Measurements from ENCODE around the gene TPSAB1. TPM values are rescaled to one million over a fixed set of nuclear protein-coding genes. Genes with fewer than 3 reads are reported as not detected.

TPSAB1 gene
- total RNA-seq, 6 donors from 2014 or later: 6.4 to 207 (median 99.8) TPM

DNA sequence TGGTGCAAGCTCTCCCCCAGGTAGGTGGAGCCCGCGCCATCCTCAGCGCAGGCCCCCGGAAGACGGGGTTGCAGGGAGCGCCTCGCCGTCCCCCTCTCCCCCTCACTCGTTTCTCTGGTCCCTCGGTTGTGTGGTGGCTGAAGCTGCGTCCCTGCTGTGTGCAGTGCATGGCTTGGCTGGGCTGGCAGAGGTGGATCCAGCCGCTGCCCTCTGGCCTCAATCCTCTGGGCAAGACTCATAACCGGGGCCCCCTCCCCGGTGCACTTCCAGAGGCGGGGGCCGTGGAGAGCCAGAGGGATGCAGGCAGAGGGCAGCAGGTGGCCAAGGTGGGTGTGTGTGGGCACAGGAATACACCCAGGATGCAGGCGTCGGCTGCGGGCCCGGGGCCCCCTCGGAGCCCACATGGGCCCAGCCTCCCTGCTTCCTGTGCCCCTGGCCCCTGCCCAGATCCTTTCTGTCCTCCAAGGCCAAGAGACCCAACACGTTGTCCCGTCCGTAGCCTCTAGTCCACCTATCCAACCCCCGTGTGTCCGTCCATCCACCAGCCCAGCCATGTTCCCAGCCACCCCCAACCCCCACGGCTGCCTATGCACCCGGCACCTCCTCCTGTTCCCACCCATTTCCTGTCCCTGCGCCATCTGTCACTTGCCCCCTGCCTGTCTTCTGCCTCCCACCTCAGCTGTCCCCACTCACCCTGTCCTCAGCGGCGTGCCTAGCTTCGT is 24.8 kb upstream of the TPSAB1 start:
- Histone ChIP-seq H3K9me3 (no peaks in the 10 kb centered on the region), H3K27ac (no peak overlapping the region), H3K36me3 (no peaks in the 10 kb centered on the region), H3K4me3 (no peak overlapping the region), H3K27me3 (no peaks in the 10 kb centered on the region), H3K4me1 (no peaks in the 10 kb centered on the region)
- ATAC-seq (ENCODE audit: low FRiP score in 2 of 2) (no peak), DNase-seq (peak in 1 of 2 donors; percentile 81)
- WGBS, 2 donors: 67 to 70% methylated on average over 19 to 32 of the region's 32 CpGs
- TF ChIP-seq POLR2AphosphoS5 (IDR thresholded peaks at IDR 0.05) (no peak), POLR2A (IDR thresholded peaks at IDR 0.05) (no peak), EP300 (IDR thresholded peaks at IDR 0.05) (no peak)
- TF ChIP-seq, protein P1, sequence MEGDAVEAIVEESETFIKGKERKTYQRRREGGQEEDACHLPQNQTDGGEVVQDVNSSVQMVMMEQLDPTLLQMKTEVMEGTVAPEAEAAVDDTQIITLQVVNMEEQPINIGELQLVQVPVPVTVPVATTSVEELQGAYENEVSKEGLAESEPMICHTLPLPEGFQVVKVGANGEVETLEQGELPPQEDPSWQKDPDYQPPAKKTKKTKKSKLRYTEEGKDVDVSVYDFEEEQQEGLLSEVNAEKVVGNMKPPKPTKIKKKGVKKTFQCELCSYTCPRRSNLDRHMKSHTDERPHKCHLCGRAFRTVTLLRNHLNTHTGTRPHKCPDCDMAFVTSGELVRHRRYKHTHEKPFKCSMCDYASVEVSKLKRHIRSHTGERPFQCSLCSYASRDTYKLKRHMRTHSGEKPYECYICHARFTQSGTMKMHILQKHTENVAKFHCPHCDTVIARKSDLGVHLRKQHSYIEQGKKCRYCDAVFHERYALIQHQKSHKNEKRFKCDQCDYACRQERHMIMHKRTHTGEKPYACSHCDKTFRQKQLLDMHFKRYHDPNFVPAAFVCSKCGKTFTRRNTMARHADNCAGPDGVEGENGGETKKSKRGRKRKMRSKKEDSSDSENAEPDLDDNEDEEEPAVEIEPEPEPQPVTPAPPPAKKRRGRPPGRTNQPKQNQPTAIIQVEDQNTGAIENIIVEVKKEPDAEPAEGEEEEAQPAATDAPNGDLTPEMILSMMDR (IDR thresholded peaks at IDR 0.05): no peak

DNA sequence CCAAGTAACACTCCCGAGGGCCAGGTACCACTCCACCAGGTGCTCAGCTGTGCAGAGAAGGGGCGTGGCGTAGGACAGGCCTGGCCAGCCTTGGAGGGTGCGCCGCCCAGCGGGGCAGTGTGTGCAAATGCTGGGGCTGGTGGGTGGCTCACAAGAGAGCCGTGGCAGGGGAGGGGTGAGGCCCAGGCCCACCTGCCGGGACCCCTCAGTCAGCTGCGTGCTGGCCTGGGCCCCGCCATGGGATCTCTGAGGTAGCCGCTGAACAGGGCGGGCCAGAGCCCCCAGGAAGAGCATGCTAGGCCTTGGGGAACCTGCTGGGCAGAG is 24.2 kb upstream of the TPSAB1 start:
- ATAC-seq (ENCODE audit: low FRiP score in 2 of 2) (no peak), DNase-seq (peak in 1 of 2 donors; percentile 77)
- Histone ChIP-seq H3K36me3 (no peaks in the 10 kb centered on the region), H3K4me3 (no peak overlapping the region), H3K27ac (no peak overlapping the region), H3K9me3 (no peaks in the 10 kb centered on the region), H3K4me1 (no peaks in the 10 kb centered on the region), H3K27me3 (no peaks in the 10 kb centered on the region)
- no peak for TF ChIP-seq POLR2A (IDR thresholded peaks at IDR 0.05)
- TF ChIP-seq EP300 (IDR thresholded peaks at IDR 0.05): no peak
- TF ChIP-seq, protein P1 (IDR thresholded peaks at IDR 0.05): no peak
- WGBS, 2 donors: 81 to 85% methylated on average over 3 to 12 of the region's 12 CpGs

DNA sequence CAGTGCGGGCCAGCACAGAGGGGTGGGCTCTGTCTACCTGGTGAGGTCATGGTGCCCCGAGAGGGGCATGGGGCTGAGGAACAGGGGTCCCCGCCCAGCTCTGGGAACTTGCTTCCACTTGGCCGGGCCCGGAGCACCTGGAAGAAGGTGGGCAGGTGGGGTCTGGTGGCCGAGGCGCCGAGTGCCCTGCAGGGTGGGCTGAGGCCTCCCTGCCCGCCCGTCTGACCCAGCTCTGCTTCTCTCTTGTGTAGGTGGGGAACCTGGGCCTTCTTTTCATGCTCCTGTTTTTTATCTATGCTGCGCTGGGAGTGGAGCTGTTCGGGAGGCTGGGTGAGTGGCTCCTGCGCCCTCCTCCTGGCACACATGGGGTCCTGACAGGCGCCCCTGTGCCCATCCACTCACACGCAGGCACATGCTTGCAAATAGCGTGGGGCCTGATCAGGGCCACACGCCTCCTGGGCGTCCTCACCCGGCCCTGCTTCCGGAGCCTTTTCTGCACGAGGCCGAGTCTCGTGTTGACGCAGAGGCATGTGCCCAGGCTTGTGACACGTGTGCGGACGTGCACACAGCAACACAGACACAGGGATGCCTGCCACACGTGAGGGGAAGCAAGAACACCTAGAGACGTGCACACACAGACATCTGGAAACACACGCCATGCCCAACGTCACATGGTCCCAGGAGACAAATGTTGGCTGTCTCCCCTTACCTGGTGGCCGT is 23.7 kb upstream of the TPSAB1 start:
- TF ChIP-seq POLR2A (IDR thresholded peaks at IDR 0.05): no peak
- no peak for TF ChIP-seq EP300 (IDR thresholded peaks at IDR 0.05)
- TF ChIP-seq, protein P1 (IDR thresholded peaks at IDR 0.05): no peak
- TF ChIP-seq POLR2AphosphoS5 (IDR thresholded peaks at IDR 0.05): no peak

DNA sequence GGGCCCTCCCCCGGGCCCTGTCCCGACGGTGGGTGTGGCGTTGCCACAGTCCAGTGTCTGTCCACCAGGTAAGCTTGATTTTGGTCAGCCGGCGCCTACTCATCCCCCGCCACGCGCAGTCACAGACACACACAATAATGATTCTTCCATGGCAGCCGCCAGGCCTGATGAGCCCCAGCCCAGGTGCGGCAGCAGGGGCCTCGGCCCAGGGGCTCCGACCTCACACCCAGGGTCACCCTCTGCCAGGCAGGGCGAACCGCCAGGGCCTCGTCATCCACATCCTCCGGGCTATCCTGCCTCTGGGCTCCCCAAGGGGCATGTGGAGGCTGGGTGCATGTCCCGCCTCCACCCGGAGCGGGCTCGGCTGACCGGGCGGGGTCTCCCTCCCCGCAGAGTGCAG is 23.0 kb upstream of the TPSAB1 start:
- no peak for ATAC-seq (ENCODE audit: low FRiP score in 2 of 2)
- Histone ChIP-seq H3K9me3 (no peaks in the 10 kb centered on the region), H3K27me3 (no peaks in the 10 kb centered on the region), H3K4me1 (no peaks in the 10 kb centered on the region), H3K4me3 (no peak overlapping the region), H3K27ac (no peak overlapping the region), H3K36me3 (no peaks in the 10 kb centered on the region)
- WGBS, 2 donors: 90 to 92% methylated on average over 15 to 23 of the region's 24 CpGs
- TF ChIP-seq POLR2A (IDR thresholded peaks at IDR 0.05): no peak
- no peak for TF ChIP-seq EP300 (IDR thresholded peaks at IDR 0.05)
- TF ChIP-seq, protein P1 (IDR thresholded peaks at IDR 0.05): no peak
- no peak for TF ChIP-seq POLR2AphosphoS5 (IDR thresholded peaks at IDR 0.05)
- DNase-seq: peak in 1 of 2 donors; percentile 82

More for the DNA sequence above, 23.7 kb upstream of the TPSAB1 start:
- Histone ChIP-seq H3K27me3 (no peaks in the 10 kb centered on the region), H3K27ac (no peak overlapping the region), H3K4me1 (no peaks in the 10 kb centered on the region), H3K36me3 (no peaks in the 10 kb centered on the region), H3K9me3 (no peaks in the 10 kb centered on the region), H3K4me3 (no peak overlapping the region)
- 87 to 92% methylated on average over 19 to 31 of the region's 32 CpGs for WGBS, 2 donors
- ATAC-seq (ENCODE audit: low FRiP score in 2 of 2) (no peak), DNase-seq (peak in 1 of 2 donors; percentile 70)

All from upper lobe of left lung (tissue), 6 donors.